Tibial nerve (tissue), 4 donors: Measurements from ENCODE around the gene AUTS2. TPM values are rescaled to one million over a fixed set of nuclear protein-coding genes. Genes with fewer than 3 reads are reported as not detected.

Experiments
- DNase-seq, 2 donors: peaks; one replicate each; pipeline ENCODE4 v3.0.0-alpha.2; 2019; ENCODE audit warnings: low spot score in 2 of 2
- H3K27ac ChIP-seq, 4 donors: fragments of 200-600 bp; sonication (generic) in 3 of 4; one replicate each; pipeline ENCODE4 v1.5.1; 2017 to 2019; ENCODE audit warnings: mild to moderate bottlenecking in 1 of 4
- H3K27me3 ChIP-seq, 2 donors: fragments of 200-600 bp; sonication (generic) in 1 of 2; one replicate each; pipeline versions ENCODE4 v1.5.1 to v1.6.0; 2017 to 2019
- H3K36me3 ChIP-seq, 3 donors: fragments of 200-600 bp; sonication (generic); one replicate each; pipeline ENCODE4 v1.5.1; 2018 to 2019
- H3K4me1 ChIP-seq, 4 donors: fragments of 200-600 bp; sonication (generic) in 3 of 4; one replicate each; pipeline ENCODE4 v1.5.1; 2017 to 2019
- H3K4me3 ChIP-seq, 4 donors: fragments of 200-600 bp; sonication (generic) in 3 of 4; one replicate each; pipeline ENCODE4 v1.5.1; 2017 to 2019; ENCODE audit warnings: mild to moderate bottlenecking in 1 of 4, moderate library complexity in 1 of 4
- H3K9me3 ChIP-seq, 4 donors: fragments of 200-600 bp; sonication (generic) in 3 of 4; one replicate each; pipeline ENCODE4 v1.5.1; 2017 to 2019
- EP300 ChIP-seq, 2 donors: sonication (generic); formaldehyde crosslinking; IDR thresholded peaks; one replicate each; pipeline ENCODE4 v1.6.1; 2017; ENCODE audit warnings: antibody characterized with exemption in 2 of 2, mild to moderate bottlenecking in 1 of 2
- POLR2A ChIP-seq, 2 donors: fragments of 450-650 bp; IDR thresholded peaks; one replicate each; pipeline ENCODE4 v1.6.1; 2017; ENCODE audit warnings: antibody characterized with exemption in 2 of 2, mild to moderate bottlenecking in 2 of 2, moderate library complexity in 2 of 2
- WGBS, 2 donors: methylation state at CpG; one replicate each; pipeline ENCODE4 v1.1.5; 2018; 5-methylcytosine and 5-hydroxymethylcytosine counted together
- total RNA-seq, 4 donors: library from RNA; depleted of rRNA; stranded (reverse); fragments of >200 nt; gene quantifications; one replicate each; pipeline ENCODE4 v1.1.0, GENCODE V29; 2016
- TF ChIP-seq, protein P1 (sequence below), 5 experiments: fragments of 200-600 bp in 3 of 5; fragments of 450-650 bp in 2 of 5; sonication (generic) in 3 of 5; IDR thresholded peaks; one replicate each; pipeline ENCODE4 v1.5.1; 2016 to 2019; ENCODE audit warnings: antibody characterized with exemption in 5 of 5, mild to moderate bottlenecking in 3 of 5, moderate library complexity in 2 of 5

The AUTS2 gene
- total RNA-seq, 4 donors from 2014 or later: 56.6 to 87.9 (median 71.6) TPM

DNA sequence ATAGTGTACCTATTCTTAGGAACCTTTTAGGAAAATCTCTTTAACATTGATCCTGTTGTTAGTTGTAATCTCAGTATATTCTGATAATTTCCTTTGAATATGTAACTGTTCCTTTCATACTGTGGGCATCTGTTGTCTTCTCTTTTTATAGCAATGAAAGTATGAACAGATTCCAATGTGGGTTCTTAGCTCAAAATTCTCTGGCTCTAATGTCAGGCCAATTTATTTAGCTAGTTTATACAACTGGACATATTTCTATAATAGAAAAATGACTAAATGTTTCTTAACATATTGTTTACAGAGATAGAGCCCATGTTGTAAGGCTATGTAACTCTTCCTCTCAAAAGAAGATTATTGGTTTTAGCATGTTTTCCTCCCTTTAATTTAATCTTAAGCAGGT lies 363.2 kb downstream of the AUTS2 start:
- no peak for DNase-seq
- no peaks in the 10 kb centered on the region for H3K9me3 ChIP-seq
- TF ChIP-seq, protein P1, sequence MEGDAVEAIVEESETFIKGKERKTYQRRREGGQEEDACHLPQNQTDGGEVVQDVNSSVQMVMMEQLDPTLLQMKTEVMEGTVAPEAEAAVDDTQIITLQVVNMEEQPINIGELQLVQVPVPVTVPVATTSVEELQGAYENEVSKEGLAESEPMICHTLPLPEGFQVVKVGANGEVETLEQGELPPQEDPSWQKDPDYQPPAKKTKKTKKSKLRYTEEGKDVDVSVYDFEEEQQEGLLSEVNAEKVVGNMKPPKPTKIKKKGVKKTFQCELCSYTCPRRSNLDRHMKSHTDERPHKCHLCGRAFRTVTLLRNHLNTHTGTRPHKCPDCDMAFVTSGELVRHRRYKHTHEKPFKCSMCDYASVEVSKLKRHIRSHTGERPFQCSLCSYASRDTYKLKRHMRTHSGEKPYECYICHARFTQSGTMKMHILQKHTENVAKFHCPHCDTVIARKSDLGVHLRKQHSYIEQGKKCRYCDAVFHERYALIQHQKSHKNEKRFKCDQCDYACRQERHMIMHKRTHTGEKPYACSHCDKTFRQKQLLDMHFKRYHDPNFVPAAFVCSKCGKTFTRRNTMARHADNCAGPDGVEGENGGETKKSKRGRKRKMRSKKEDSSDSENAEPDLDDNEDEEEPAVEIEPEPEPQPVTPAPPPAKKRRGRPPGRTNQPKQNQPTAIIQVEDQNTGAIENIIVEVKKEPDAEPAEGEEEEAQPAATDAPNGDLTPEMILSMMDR (IDR thresholded peaks at IDR 0.05): no peak
- TF ChIP-seq EP300 (IDR thresholded peaks at IDR 0.05): no peak
- TF ChIP-seq POLR2A (IDR thresholded peaks at IDR 0.05): no peak
- no peaks in the 10 kb centered on the region for H3K36me3 ChIP-seq
- peaks cover 0 to 28% (median 15%) of the 10 kb centered on the region in 4 donors for H3K4me1 ChIP-seq
- H3K27ac ChIP-seq: peak overlapping the region in 1 of 4 donors; percentile 53
- no peaks in the 10 kb centered on the region for H3K27me3 ChIP-seq
- no peak overlapping the region for H3K4me3 ChIP-seq

DNA sequence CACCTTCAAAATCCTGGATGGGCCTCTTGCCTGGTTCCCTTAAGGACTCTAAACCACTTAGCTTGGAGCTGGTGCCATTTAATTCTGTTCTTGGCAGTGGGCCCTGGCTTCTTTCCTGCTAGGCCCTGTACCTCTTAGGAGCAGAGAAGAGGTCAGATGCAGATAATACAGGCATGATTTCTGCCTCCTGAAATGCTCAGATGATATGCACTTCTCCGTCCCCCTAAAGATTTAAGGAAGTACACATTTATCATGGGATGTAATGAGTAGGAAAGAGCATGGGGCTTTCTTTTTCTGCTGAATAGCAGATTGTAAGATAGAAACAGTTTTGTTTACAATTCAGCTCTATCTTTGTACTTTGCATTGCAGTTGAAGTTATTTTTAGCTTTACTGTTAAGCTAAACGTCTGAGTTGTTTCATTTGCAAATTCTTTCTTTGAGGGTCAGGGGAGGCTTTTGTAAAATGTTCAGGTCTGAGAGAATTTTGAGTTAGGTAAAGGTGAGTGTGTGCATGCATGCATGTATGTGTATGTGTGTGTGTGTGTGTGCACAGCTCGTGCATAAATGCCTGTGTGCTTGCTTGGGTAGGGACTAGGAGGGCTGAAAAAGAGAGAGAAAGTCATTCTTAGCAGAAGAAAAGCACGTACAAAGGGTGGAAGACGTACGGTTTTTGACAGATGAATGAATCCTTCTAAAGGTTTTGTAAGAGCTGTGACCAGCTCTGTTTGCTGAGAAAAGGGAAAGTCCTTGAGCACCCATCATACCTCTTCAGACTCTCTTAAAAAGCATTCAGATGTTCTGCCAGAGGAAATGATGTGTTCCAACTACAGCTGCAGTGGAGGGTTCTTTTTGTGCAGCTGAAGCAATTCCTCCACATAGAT lies 364.2 kb downstream of the AUTS2 start:
- 14 to 15% methylated on average over 6 of the region's 6 CpGs for WGBS, 2 donors
- no peak for DNase-seq

DNA sequence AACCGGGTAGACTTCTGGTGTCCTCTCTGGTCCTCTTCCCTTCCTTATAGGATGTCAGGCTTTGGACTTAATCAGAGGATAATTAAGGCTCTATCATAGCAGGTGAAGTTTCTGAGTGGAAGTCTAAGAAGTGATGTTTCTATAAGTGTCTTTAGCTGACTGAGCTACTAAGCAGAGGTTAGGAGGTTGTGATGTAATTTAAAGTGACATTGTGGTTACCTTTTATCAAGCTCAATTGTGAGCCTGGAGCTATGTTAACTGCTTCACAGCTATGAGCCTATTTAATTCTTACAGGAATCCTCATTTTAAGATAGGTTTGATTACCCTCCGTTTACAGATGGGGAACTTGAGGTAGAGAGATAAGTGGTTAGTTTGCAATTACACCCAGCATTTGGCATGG lies 365.1 kb downstream of the AUTS2 start:
- peak overlapping the region in 1 of 4 donors; percentile 53 for H3K27ac ChIP-seq
- no peak overlapping the region for H3K4me3 ChIP-seq
- H3K9me3 ChIP-seq: no peaks in the 10 kb centered on the region
- H3K27me3 ChIP-seq: no peaks in the 10 kb centered on the region
- WGBS, 2 donors: 80 to 81% methylated on average over 2 of the region's 2 CpGs
- no peaks in the 10 kb centered on the region for H3K36me3 ChIP-seq
- TF ChIP-seq, protein P1 (IDR thresholded peaks at IDR 0.05): no peak
- TF ChIP-seq POLR2A (IDR thresholded peaks at IDR 0.05): no peak
- no peak for TF ChIP-seq EP300 (IDR thresholded peaks at IDR 0.05)
- no peak for DNase-seq
- peaks cover 0 to 47% (median 18%) of the 10 kb centered on the region in 4 donors for H3K4me1 ChIP-seq

More for the DNA sequence above, 364.2 kb downstream of the AUTS2 start:
- Histone ChIP-seq H3K4me3 (peak overlapping the region in 1 of 4 donors; percentile 2), H3K9me3 (no peaks in the 10 kb centered on the region), H3K27ac (peak overlapping the region in 2 of 4 donors; percentile 40 to 53), H3K4me1 (peaks cover 0 to 38% (median 15%) of the 10 kb centered on the region in 4 donors), H3K27me3 (no peaks in the 10 kb centered on the region), H3K36me3 (no peaks in the 10 kb centered on the region)
- TF ChIP-seq, protein P1 (IDR thresholded peaks at IDR 0.05): no peak
- TF ChIP-seq POLR2A (IDR thresholded peaks at IDR 0.05): no peak
- no peak for TF ChIP-seq EP300 (IDR thresholded peaks at IDR 0.05)

DNA sequence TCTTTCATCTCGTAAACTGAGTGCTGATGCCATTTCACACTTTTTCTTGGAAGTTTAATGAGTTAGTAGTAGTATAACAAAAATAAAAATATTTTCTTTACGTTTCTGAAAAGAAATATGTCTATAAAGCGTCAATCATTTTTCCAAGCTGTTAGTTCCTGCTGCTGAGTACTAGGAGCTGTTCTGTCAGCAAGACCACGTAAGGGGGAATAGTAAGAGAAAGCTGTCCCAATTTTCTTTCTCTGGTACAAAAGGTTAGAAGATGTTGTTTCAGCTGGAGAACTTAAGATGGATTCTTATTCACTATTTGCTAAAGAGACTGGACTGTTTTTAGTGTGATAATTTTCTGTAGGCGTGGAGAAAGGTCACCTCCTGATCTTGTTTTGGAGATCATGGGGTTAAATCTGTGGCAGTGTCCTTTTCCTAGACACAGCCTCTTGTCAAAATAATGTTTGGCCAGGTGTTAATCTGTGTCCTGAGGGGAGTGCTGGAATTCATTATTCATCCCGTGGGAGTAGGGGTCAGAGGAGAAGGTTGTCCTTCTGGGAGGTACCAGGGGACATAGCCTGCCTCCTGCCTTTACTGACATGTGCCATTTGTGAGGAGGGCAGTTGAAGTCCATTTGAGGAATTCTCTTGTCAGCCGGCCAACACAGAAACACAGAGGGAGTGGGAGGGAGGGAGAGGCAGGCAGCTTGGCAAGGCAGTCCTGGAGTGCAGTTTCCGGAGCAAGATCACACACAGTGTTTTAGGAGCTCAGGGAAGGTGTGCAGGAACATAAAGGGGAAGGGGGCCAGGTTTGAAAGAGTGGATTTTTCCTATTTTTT lies 368.7 kb downstream of the AUTS2 start:
- 32 to 36% methylated on average over 8 of the region's 8 CpGs for WGBS, 2 donors
- H3K4me3 ChIP-seq: peak overlapping the region in 2 of 4 donors; percentile 5 to 41
- H3K27ac ChIP-seq: peak overlapping the region in 2 of 4 donors; percentile 41 to 72
- DNase-seq: peak; percentile 25 to 53
- H3K9me3 ChIP-seq: no peaks in the 10 kb centered on the region
- no peaks in the 10 kb centered on the region for H3K27me3 ChIP-seq
- TF ChIP-seq POLR2A (IDR thresholded peaks at IDR 0.05) (no peak), EP300 (IDR thresholded peaks at IDR 0.05) (peak in 1 of 2 donors; percentile 35)
- H3K4me1 ChIP-seq: peaks cover 0 to 58% (median 15%) of the 10 kb centered on the region in 4 donors
- no peaks in the 10 kb centered on the region for H3K36me3 ChIP-seq

DNA sequence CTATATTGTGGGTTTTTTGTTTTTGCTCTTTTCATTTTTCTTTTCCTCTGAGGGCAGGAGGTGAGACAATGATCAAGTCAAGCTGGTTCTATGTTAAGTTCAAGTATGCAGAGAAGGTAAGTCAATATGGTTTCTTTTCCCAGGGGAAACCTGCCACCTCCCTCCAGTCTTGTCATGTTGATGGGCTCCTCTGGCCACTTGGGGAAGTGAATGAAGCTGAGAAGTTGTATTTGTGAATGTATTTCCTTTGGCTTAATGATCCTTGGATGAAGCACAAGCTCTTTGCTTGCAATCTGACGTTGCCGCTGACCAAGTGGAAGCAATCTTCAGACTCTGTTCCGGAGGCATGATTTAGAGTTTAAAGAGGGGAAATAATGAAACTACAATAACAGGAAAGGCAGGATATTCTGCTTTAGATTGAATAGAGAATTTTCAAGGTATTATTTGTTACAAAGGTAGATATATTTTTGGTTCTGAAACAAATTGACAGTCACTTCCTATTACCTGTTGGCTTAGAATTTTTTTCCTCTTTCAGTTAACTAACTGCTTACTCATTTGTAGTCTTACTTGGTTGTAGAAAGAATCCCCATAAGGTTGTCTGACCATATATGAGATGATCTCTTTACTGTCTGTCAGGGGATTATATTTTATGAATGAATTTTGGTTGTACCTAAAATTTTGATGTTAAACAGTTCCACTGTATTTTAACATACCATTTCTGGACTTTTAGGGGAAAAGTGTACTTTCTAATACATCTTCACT lies 369.6 kb downstream of the AUTS2 start:
- TF ChIP-seq, protein P1 (IDR thresholded peaks at IDR 0.05): peak in 1 of 5 experiments; percentile 24
- TF ChIP-seq EP300 (IDR thresholded peaks at IDR 0.05): no peak
- Histone ChIP-seq H3K36me3 (no peaks in the 10 kb centered on the region), H3K27ac (peak overlapping the region in 2 of 4 donors; percentile 41 to 72), H3K4me3 (peak overlapping the region in 2 of 4 donors; percentile 5 to 41), H3K4me1 (peaks cover 0 to 49% (median 9%) of the 10 kb centered on the region in 4 donors), H3K9me3 (no peaks in the 10 kb centered on the region), H3K27me3 (no peaks in the 10 kb centered on the region)
- DNase-seq: no peak
- 25 to 32% methylated on average over 3 of the region's 3 CpGs for WGBS, 2 donors
